A549 (cell line): ENCODE results near the gene ZNF407. TPM values are rescaled to one million over a fixed set of nuclear protein-coding genes. Genes with fewer than 3 reads are reported as not detected.

ENCODE experiments used
- ATAC-seq, 2 experiments: fragments of 200-7000 bp in 1 of 2; fragments of >200 bp in 1 of 2; cut with Nextera tagmentation in 1 of 2; cut with Tn5 transposase in 1 of 2; 3 replicates each; pipeline versions ENCODE4 v1.8.0 to v1.9.1; 2018 to 2020; ENCODE audit warnings: mild to moderate bottlenecking in 1 of 2, moderate library complexity in 1 of 2
- CTCF ChIA-PET: fragments of 300-600 bp; sonication (Branson Sonifier 250); formaldehyde crosslinking; extraction: SDS; loops from one replicate; lab custom pipeline; 2021; ENCODE audit warnings: antibody characterized with exemption, inconsistent platforms; lab: Yijun Ruan, JAX
- POLR2A ChIA-PET: fragments of 350-600 bp; formaldehyde crosslinking; extraction: SDS; loops from one replicate; lab custom pipeline; 2021; ENCODE audit warnings: antibody characterized with exemption, inconsistent platforms; lab: Yijun Ruan, JAX
- DNase-seq, 2 experiments: peaks; one replicate each; pipeline versions ENCODE4 v3.0.0 to v3.0.0-alpha.2; 2011 to 2016; ENCODE audit warnings: low read depth in 1 of 2, low spot score in 1 of 2
- FAIRE-seq: peaks from 2 replicates; lab custom pipeline; 2011; peaks lifted over from hg19 to GRCh38; lab: Jason Lieb, UNC
- H3K27ac ChIP-seq, 2 experiments: fragments of >200 bp; sonication (Bioruptor Twin); formaldehyde crosslinking; 3 replicates each; pipeline ENCODE4 v1.5.1; 2016 to 2017
- H3K4me1 ChIP-seq: fragments of >200 bp; sonication (Bioruptor Twin); formaldehyde crosslinking; 3 replicates; pipeline ENCODE4 v1.6.1; 2016
- H3K4me2 ChIP-seq: fragments of >200 bp; sonication (Bioruptor Twin); formaldehyde crosslinking; 3 replicates; pipeline ENCODE4 v1.6.1; 2016
- H3K4me3 ChIP-seq: fragments of >200 bp; sonication (Bioruptor Twin); formaldehyde crosslinking; 3 replicates; pipeline ENCODE4 v1.5.1; 2016
- H3K9me3 ChIP-seq: fragments of >200 bp; sonication (Bioruptor Twin); formaldehyde crosslinking; 3 replicates; pipeline ENCODE4 v1.6.1; 2016
- CBX2 ChIP-seq: fragments of 200-600 bp; sonication (generic); IDR thresholded peaks from 2 replicates; pipeline ENCODE4 v1.6.1; 2016; ENCODE audit warnings: low read depth, mild to moderate bottlenecking, borderline replicate concordance
- CEBPB ChIP-seq, 2 experiments: fragments of >200 bp in 1 of 2; sonication (Bioruptor Twin) in 1 of 2; formaldehyde crosslinking in 1 of 2; IDR thresholded peaks; 2 replicates each; pipeline ENCODE4 v1.6.1; 2012 to 2016
- CHD4 ChIP-seq: fragments of 200-600 bp; sonication (generic); IDR thresholded peaks from 2 replicates; pipeline ENCODE4 v1.6.1; 2016; ENCODE audit warnings: antibody characterized with exemption, mild to moderate bottlenecking, borderline replicate concordance
- ESRRA ChIP-seq: fragments of 150-350 bp; IDR thresholded peaks from 2 replicates; pipeline ENCODE4 v1.6.1; 2014; ENCODE audit warnings: mild to moderate bottlenecking, low read length, borderline replicate concordance
- FOSL2 ChIP-seq, 2 experiments: fragments of 450-650 bp in 1 of 2; fragments of >200 bp in 1 of 2; sonication (Bioruptor Twin) in 1 of 2; formaldehyde crosslinking; IDR thresholded peaks; 2 replicates each; pipeline versions ENCODE4 v1.5.0 to v1.6.1; 2016 to 2020; ENCODE audit warnings: mild to moderate bottlenecking in 1 of 2, moderate library complexity in 1 of 2
- HDAC2 ChIP-seq: fragments of 200-600 bp; sonication (generic); IDR thresholded peaks from 2 replicates; pipeline ENCODE4 v1.6.1; 2016
- HOXA7 ChIP-seq: fragments of 250-450 bp; sonication (Bioruptor Pico); IDR thresholded peaks from 2 replicates; pipeline ENCODE4 v1.5.0; 2020; ENCODE audit warnings: mild to moderate bottlenecking, moderate library complexity
- JUNB ChIP-seq: fragments of >200 bp; sonication (Bioruptor Twin); formaldehyde crosslinking; IDR thresholded peaks from 2 replicates; pipeline ENCODE4 v1.6.1; 2016
- KDM5A ChIP-seq: fragments of 200-600 bp; sonication (generic); IDR thresholded peaks from 2 replicates; pipeline ENCODE4 v1.6.1; 2016; ENCODE audit warnings: antibody characterized with exemption, mild to moderate bottlenecking
- MAZ ChIP-seq: fragments of 150-350 bp; IDR thresholded peaks from 2 replicates; pipeline ENCODE4 v1.6.1; 2014; ENCODE audit warnings: antibody characterized with exemption, low read depth, low read length, borderline replicate concordance
- MYC ChIP-seq: IDR thresholded peaks from 2 replicates; pipeline ENCODE4 v1.6.1; 2012; ENCODE audit warnings: mild to moderate bottlenecking, inconsistent platforms, low read length, improper control_type of control experiment, borderline replicate concordance
- NFE2L2 ChIP-seq: fragments of 150-350 bp; conservative IDR thresholded peaks from 2 replicates; pipeline ENCODE4 v1.6.1; 2014; ENCODE audit warnings: low read length
- NR3C1 ChIP-seq: fragments of >200 bp; sonication (Bioruptor Twin); formaldehyde crosslinking; IDR thresholded peaks from 3 replicates; pipeline ENCODE4 v1.6.1; 2017
- POLR2AphosphoS2 ChIP-seq: conservative IDR thresholded peaks from 2 replicates; pipeline ENCODE4 v1.6.1; 2012; ENCODE audit warnings: low read length, improper control_type of control experiment, inconsistent platforms
- RAD21 ChIP-seq, 2 experiments: fragments of >200 bp in 1 of 2; sonication (Bioruptor Twin) in 1 of 2; formaldehyde crosslinking in 1 of 2; IDR thresholded peaks in 1 of 2; conservative IDR thresholded peaks in 1 of 2; 2 replicates in 1 of 2; 3 replicates in 1 of 2; pipeline ENCODE4 v1.6.1; 2012 to 2018; ENCODE audit warnings: inconsistent platforms in 1 of 2
- RARB ChIP-seq: fragments of 250-450 bp; sonication (Bioruptor Pico); IDR thresholded peaks from 2 replicates; pipeline ENCODE4 v1.8.0; 2021; ENCODE audit warnings: mild to moderate bottlenecking, moderate library complexity
- RFX5 ChIP-seq: fragments of 450-650 bp; IDR thresholded peaks from 2 replicates; pipeline ENCODE4 v1.7.1; 2014; ENCODE audit warnings: antibody characterized with exemption, mild to moderate bottlenecking, moderate library complexity
- RNF2 ChIP-seq: fragments of 200-600 bp; sonication (generic); IDR thresholded peaks from 2 replicates; pipeline ENCODE4 v1.6.1; 2016; ENCODE audit warnings: low read depth, mild to moderate bottlenecking, antibody characterized with exemption, moderate library complexity, borderline replicate concordance
- SMC3 ChIP-seq: fragments of >200 bp; sonication (Bioruptor Twin); formaldehyde crosslinking; IDR thresholded peaks from 3 replicates; pipeline ENCODE4 v1.6.1; 2018; ENCODE audit warnings: inconsistent platforms
- ZC3H11A ChIP-seq: fragments of 450-650 bp; IDR thresholded peaks from 2 replicates; pipeline ENCODE4 v1.6.1; 2014; ENCODE audit warnings: antibody characterized with exemption, mild to moderate bottlenecking
- ZFP36 ChIP-seq: fragments of 450-650 bp; IDR thresholded peaks from 2 replicates; pipeline ENCODE4 v1.6.1; 2014; ENCODE audit warnings: borderline replicate concordance; ENCODE audit not compliant: partially characterized antibody
- WGBS: methylation state at CpG from one replicate; pipeline ENCODE4 v1.1.6; 2017; ENCODE audit errors: missing lambda C conversion rate; 5-methylcytosine and 5-hydroxymethylcytosine counted together
- polyA plus RNA-seq, 4 experiments: library from polyadenylated mRNA; depleted of rRNA in 3 of 4; stranded (reverse); fragments of >200 nt; fragmentation: RNase III in 1 of 4; extraction: RNeasy Plus Mini Kit Qiagen cat#74134 plus additional on column Dnase treatment in 1 of 4; gene quantifications; 2 replicates in 3 of 4; 3 replicates in 1 of 4; pipeline ENCODE4 v1.2.3, GENCODE V29; 2011 to 2017
- TF ChIP-seq, protein P1 (sequence below): fragments of >200 bp; sonication (Bioruptor Twin); formaldehyde crosslinking; IDR thresholded peaks from 2 replicates; pipeline ENCODE4 v1.6.1; 2016
- TF ChIP-seq, protein P2 (sequence below): IDR thresholded peaks from 2 replicates; pipeline ENCODE4 v1.6.1; 2012; ENCODE audit warnings: low read depth, borderline replicate concordance
- TF ChIP-seq, protein P3 (sequence below): IDR thresholded peaks from 2 replicates; pipeline ENCODE4 v1.6.1; 2012
- TF ChIP-seq, protein P4 (sequence below): fragments of >200 bp; sonication (Bioruptor Twin); formaldehyde crosslinking; IDR thresholded peaks from 3 replicates; pipeline ENCODE4 v1.5.1; 2016

The ZNF407 gene
- polyA plus RNA-seq, 2 of the 4 experiments (the other 2 are of a cell fraction) = 2.5 to 3.0 TPM

DNA sequence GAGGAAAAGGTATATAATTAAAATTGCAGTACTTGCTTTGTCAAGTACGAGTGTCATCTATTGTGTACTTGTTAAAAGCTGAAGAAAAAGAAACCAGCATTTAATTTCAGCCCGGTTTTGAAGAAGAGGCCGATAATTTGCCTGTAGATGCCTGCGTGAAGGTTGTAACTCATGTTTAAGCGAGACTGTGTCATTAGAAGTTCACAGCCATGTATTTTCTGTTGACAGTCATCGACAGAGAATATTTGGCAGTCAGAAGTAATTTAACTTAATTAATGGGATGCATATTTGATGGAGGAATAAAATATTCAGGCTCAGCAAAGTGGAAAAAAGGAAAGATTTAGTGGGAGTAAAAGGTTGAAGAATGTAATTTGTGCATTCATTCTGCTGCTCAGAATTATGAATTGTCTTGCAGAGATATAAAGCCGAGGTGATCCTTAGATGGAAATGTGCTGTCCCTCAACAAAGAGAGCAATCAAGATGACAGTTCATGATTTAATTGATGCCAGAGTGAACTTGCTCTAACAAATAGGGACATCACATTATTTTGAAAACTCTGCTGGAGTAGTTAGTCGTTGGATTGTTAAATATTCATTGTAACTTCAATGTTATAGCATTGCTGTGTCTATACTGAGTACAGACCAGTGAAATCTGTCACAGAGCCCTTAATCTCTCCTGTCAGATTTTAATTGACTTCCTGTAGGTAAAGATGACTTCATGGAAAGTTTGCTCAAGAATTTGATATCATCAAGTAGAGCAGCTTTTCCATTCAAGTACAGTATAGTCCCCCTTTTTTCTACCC, 53.9 kb downstream of the ZNF407 start:
- no peaks in the 10 kb centered on the region for H3K9me3 ChIP-seq
- ChIA-PET POLR2A (no interaction called here), CTCF (interaction anchor here (1.1 to 3.1 kb wide), 2 partner anchors 11 to 390 kb away, joined by 3 to 12 read pairs; no protein-coding TSS in a partner anchor)
- TF ChIP-seq CEBPB (IDR thresholded peaks at IDR 0.05) (no peak), NR3C1 (no peak), ZFP36 (no peak), ZC3H11A (no peak), SMC3 (no peak), JUNB (no peak), RARB (CRISPR knock-in tag) (no peak), RNF2 (no peak), CBX2 (no peak), MAZ (no peak), HDAC2 (no peak), CHD4 (no peak), HOXA7 (CRISPR knock-in tag) (no peak), NFE2L2 (no peak)
- TF ChIP-seq, protein P1, sequence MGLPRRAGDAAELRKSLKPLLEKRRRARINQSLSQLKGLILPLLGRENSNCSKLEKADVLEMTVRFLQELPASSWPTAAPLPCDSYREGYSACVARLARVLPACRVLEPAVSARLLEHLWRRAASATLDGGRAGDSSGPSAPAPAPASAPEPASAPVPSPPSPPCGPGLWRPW = no peak
- TF ChIP-seq, protein P2, sequence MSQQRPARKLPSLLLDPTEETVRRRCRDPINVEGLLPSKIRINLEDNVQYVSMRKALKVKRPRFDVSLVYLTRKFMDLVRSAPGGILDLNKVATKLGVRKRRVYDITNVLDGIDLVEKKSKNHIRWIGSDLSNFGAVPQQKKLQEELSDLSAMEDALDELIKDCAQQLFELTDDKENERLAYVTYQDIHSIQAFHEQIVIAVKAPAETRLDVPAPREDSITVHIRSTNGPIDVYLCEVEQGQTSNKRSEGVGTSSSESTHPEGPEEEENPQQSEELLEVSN = no peak
- DNase-seq (no peak), FAIRE-seq (no peak), ATAC-seq (no peak)
- no peaks in the 10 kb centered on the region for H3K4me1 ChIP-seq
- 75% methylated on average over 8 of the region's 8 CpGs for WGBS
- no peak overlapping the region for H3K4me3 ChIP-seq
- no peak overlapping the region for H3K27ac ChIP-seq
- no peak overlapping the region for H3K4me2 ChIP-seq

DNA sequence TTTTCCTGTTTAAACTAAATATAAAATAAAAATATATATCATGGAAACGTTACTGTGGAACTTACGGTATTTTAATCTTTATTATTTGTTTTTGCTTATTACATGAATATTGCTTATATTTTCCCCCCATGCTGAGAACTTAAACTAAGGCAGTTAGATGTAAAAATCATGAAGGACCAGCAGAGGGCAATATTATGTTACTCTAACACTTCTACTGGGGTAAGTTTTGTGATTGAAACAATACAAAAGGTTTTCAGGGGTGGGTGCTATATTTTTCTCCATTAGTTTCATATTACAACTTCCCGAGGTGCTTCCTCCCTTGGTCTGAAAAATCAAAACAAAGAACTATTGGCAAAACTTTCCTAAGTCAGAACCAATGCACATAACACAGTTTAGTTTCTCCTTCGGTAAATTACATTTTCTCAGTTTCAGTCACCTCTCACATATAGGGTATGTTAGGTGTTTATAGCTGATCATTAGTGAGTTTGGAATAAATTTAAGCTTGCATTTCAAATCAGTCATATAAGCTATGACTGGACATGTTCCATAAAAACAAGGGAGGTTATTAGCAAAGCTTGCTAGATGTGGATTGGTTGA, 54.8 kb downstream of the ZNF407 start:
- ATAC-seq (0 out of 6 replicates have a peak, but pooled peaks of 1 of the 2 experiments have one; percentile 41), DNase-seq (peak; percentile 19 to 22), FAIRE-seq (no peak)
- TF ChIP-seq SMC3 = peak; percentile 49; the same call in 2 of the 3 replicates
- no peak for TF ChIP-seq POLR2AphosphoS2
- TF ChIP-seq RFX5 = no peak
- TF ChIP-seq, protein P1 = no peak
- no peak for TF ChIP-seq RNF2
- TF ChIP-seq, protein P3, sequence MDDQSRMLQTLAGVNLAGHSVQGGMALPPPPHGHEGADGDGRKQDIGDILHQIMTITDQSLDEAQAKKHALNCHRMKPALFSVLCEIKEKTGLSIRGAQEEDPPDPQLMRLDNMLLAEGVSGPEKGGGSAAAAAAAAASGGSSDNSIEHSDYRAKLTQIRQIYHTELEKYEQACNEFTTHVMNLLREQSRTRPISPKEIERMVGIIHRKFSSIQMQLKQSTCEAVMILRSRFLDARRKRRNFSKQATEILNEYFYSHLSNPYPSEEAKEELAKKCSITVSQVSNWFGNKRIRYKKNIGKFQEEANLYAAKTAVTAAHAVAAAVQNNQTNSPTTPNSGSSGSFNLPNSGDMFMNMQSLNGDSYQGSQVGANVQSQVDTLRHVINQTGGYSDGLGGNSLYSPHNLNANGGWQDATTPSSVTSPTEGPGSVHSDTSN = no peak
- TF ChIP-seq KDM5A = no peak
- TF ChIP-seq ESRRA = no peak
- TF ChIP-seq RAD21 (conservative IDR thresholded peaks at IDR 0.05 in 1 of 2, IDR thresholded peaks at IDR 0.05 in 1 of 2) = peak; percentile 66; a peak in 4 of 5 replicates
- TF ChIP-seq, protein P4, sequence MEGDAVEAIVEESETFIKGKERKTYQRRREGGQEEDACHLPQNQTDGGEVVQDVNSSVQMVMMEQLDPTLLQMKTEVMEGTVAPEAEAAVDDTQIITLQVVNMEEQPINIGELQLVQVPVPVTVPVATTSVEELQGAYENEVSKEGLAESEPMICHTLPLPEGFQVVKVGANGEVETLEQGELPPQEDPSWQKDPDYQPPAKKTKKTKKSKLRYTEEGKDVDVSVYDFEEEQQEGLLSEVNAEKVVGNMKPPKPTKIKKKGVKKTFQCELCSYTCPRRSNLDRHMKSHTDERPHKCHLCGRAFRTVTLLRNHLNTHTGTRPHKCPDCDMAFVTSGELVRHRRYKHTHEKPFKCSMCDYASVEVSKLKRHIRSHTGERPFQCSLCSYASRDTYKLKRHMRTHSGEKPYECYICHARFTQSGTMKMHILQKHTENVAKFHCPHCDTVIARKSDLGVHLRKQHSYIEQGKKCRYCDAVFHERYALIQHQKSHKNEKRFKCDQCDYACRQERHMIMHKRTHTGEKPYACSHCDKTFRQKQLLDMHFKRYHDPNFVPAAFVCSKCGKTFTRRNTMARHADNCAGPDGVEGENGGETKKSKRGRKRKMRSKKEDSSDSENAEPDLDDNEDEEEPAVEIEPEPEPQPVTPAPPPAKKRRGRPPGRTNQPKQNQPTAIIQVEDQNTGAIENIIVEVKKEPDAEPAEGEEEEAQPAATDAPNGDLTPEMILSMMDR = peak; percentile 48
- TF ChIP-seq, protein P2 = no peak
- no peak for TF ChIP-seq MYC
- no peak for TF ChIP-seq FOSL2 (IDR thresholded peaks at IDR 0.05)
- no peak for TF ChIP-seq FOSL2 (CRISPR knock-in tag; IDR thresholded peaks at IDR 0.05)
- ChIA-PET CTCF (interaction anchor here (0.5 to 3.1 kb wide), 7 partner anchors 10 to 535 kb away, joined by 3 to 12 read pairs (median 3); no protein-coding TSS in a partner anchor), POLR2A (no interaction called here)
- H3K4me1 ChIP-seq = no peaks in the 10 kb centered on the region
- no peaks in the 10 kb centered on the region for H3K9me3 ChIP-seq
- WGBS = 26% methylated on average over 4 of the region's 4 CpGs
- no peak overlapping the region for H3K27ac ChIP-seq
- H3K4me3 ChIP-seq = no peak overlapping the region
- no peak overlapping the region for H3K4me2 ChIP-seq
